Measurements from ENCODE around the gene ACOXL. TPM values are rescaled to one million over a fixed set of nuclear protein-coding genes. Genes with fewer than 3 reads are reported as not detected.

Gene ACOXL
- total RNA-seq, 2 experiments from 2014 or later = not detected

- peak in 2 of 14 experiments; percentile 6 to 25 for DNase-seq
- Mint-ChIP-seq H3K36me3 (ENCODE audit: low read depth) (peaks cover 29% of the 10 kb centered on the region), H3K9me3 (no peaks in the 10 kb centered on the region), H3K4me1 (ENCODE audit: low read depth) (peaks cover 60% of the 10 kb centered on the region), H3K27ac (peak overlapping the region; percentile 78), H3K4me3 (peak overlapping the region; percentile 15), H3K27me3 (no peaks in the 10 kb centered on the region)
- intact Hi-C loops (cut with DNase I, micrococcal nuclease) = no loop called here
- Histone ChIP-seq H3K36me3 (ENCODE audit: insufficient read depth, low read length) (peaks cover 18% of the 10 kb centered on the region), H3K4me1 (ENCODE audit: insufficient read depth, low read length) (peaks cover 2% of the 10 kb centered on the region), H3K9me3 (ENCODE audit: control insufficient read depth in 1 of 2, insufficient read depth in 1 of 2, low read length in 2 of 2) (no peaks in the 10 kb centered on the region), H3K27me3 (ENCODE audit: control insufficient read depth in 1 of 2, insufficient read depth in 2 of 2, low read length in 2 of 2) (no peaks in the 10 kb centered on the region), H3K4me3 (ENCODE audit: low read length) (no peak overlapping the region), H3K27ac (ENCODE audit: low read depth in 1 of 2, low read length in 2 of 2) (no peak overlapping the region)
- ATAC-seq (ENCODE audit: poor library complexity) = peak; percentile 76
- no peak for TF ChIP-seq CTCF (IDR thresholded peaks at IDR 0.05)
- POLR2A ChIA-PET = interaction anchor here (1.0 to 1.5 kb wide), 2 partner anchors 36 to 37 kb away, joined by 3 to 4 read pairs; partner anchors contain the start of gene BCL2L11
- CTCF ChIA-PET = interaction anchor here (1.5 kb wide), 1 partner anchor 11 kb away, joined by 3 read pairs; no protein-coding TSS in a partner anchor
These were observed 424.8 kb downstream of the ACOXL start for GRCh38 chr2:111157071-111157661.

- intact Hi-C loops (cut with DNase I, micrococcal nuclease) = no loop called here
- CTCF ChIA-PET = interaction anchor here (1.5 kb wide), 1 partner anchor 10 kb away, joined by 3 read pairs; no protein-coding TSS in a partner anchor
- POLR2A ChIA-PET = interaction anchor here (1.0 to 1.5 kb wide), 2 partner anchors 36 to 38 kb away, joined by 3 to 4 read pairs; partner anchors contain the start of gene BCL2L11
- Histone ChIP-seq H3K9me3 (ENCODE audit: control insufficient read depth in 1 of 2, insufficient read depth in 1 of 2, low read length in 2 of 2) (no peaks in the 10 kb centered on the region), H3K4me1 (ENCODE audit: insufficient read depth, low read length) (peaks cover 5% of the 10 kb centered on the region), H3K27me3 (ENCODE audit: control insufficient read depth in 1 of 2, insufficient read depth in 2 of 2, low read length in 2 of 2) (no peaks in the 10 kb centered on the region), H3K27ac (ENCODE audit: low read depth in 1 of 2, low read length in 2 of 2) (no peak overlapping the region), H3K4me3 (ENCODE audit: low read length) (no peak overlapping the region), H3K36me3 (ENCODE audit: insufficient read depth, low read length) (peaks cover 14% of the 10 kb centered on the region)
- TF ChIP-seq CTCF (IDR thresholded peaks at IDR 0.05) = no peak
- ATAC-seq (ENCODE audit: poor library complexity) = peak; percentile 27
- H3K27ac Mint-ChIP-seq = peak overlapping the region; percentile 78
- H3K36me3 Mint-ChIP-seq (ENCODE audit: low read depth) = peaks cover 30% of the 10 kb centered on the region
- H3K27me3 Mint-ChIP-seq = no peaks in the 10 kb centered on the region
- H3K9me3 Mint-ChIP-seq = no peaks in the 10 kb centered on the region
- peak in 1 of 14 experiments; percentile 22 for DNase-seq
- H3K4me1 Mint-ChIP-seq (ENCODE audit: low read depth) = peaks cover 67% of the 10 kb centered on the region
- no peak overlapping the region for H3K4me3 Mint-ChIP-seq
These were observed 425.4 kb downstream of the ACOXL start for GRCh38 chr2:111157798-111158197.

- Mint-ChIP-seq H3K4me3 (no peak overlapping the region), H3K4me1 (ENCODE audit: low read depth) (peaks cover 72% of the 10 kb centered on the region), H3K36me3 (ENCODE audit: low read depth) (peaks cover 29% of the 10 kb centered on the region), H3K27me3 (no peaks in the 10 kb centered on the region), H3K9me3 (no peaks in the 10 kb centered on the region), H3K27ac (no peak overlapping the region)
- Histone ChIP-seq H3K27me3 (ENCODE audit: control insufficient read depth in 1 of 2, insufficient read depth in 2 of 2, low read length in 2 of 2) (no peaks in the 10 kb centered on the region), H3K4me1 (ENCODE audit: insufficient read depth, low read length) (peaks cover 9% of the 10 kb centered on the region), H3K9me3 (ENCODE audit: control insufficient read depth in 1 of 2, insufficient read depth in 1 of 2, low read length in 2 of 2) (no peaks in the 10 kb centered on the region), H3K27ac (ENCODE audit: low read depth in 1 of 2, low read length in 2 of 2) (no peak overlapping the region), H3K36me3 (ENCODE audit: insufficient read depth, low read length) (peaks cover 10% of the 10 kb centered on the region), H3K4me3 (ENCODE audit: low read length) (no peak overlapping the region)
- CTCF ChIA-PET = no interaction called here
- TF ChIP-seq CTCF (IDR thresholded peaks at IDR 0.05) = no peak
- DNase-seq (no peak), ATAC-seq (ENCODE audit: poor library complexity) (no peak)
- POLR2A ChIA-PET = no interaction called here
- intact Hi-C loops (cut with DNase I, micrococcal nuclease) = no loop called here
These were observed 427.3 kb downstream of the ACOXL start for GRCh38 chr2:111159641-111160040.

Measured in CD4-positive, alpha-beta T cell (primary cell).